PC-3 (cell line): ENCODE results near the gene IL36B.

Experiments
- CTCF ChIP-seq: fragments of 300-600 bp; sonication (generic); conservative IDR thresholded peaks from 2 replicates; pipeline ENCODE4 v1.5.1; 2017; ENCODE audit warnings: antibody characterized with exemption, low read depth, mild to moderate bottlenecking, low read length
- EZH2 ChIP-seq: fragments of 300-600 bp; sonication (generic); IDR thresholded peaks from one replicate; pipeline ENCODE4 v1.6.1; 2017; ENCODE audit warnings: antibody characterized with exemption, mild to moderate bottlenecking, low read length; ENCODE audit not compliant: unreplicated experiment

- TF ChIP-seq CTCF (no peak), EZH2 (no peak)
Measured at GRCh38 chr2:113018509-113018908, 34.2 kb downstream of the IL36B start.
